OCI-LY7 (cell line): Measurements from ENCODE around the gene SFXN5. TPM values are rescaled to one million over a fixed set of nuclear protein-coding genes. Genes with fewer than 3 reads are reported as not detected.
A peak's percentile ranks its signal among the peaks of the same experiment; 100 is the strongest.

Experiments used
- BruUV-seq: library from RNA; stranded (reverse); fragments of 400-500 nt; replicated peaks from 2 replicates; lab custom pipeline; 2021; lab: Mats Ljungman, UMichigan
- CTCF ChIA-PET: fragments of 300-600 bp; sonication (Branson Sonifier 250); formaldehyde crosslinking; loops from one replicate; lab custom pipeline; 2022; ENCODE audit warnings: antibody characterized with exemption; ENCODE audit not compliant: unreplicated experiment; lab: Charles Lee
- POLR2A ChIA-PET: fragments of 300-600 bp; sonication (Branson Sonifier 250); formaldehyde crosslinking; loops from one replicate; lab custom pipeline; 2022; ENCODE audit warnings: antibody characterized with exemption; lab: Charles Lee
- DNase-seq: peaks from one replicate; pipeline ENCODE4 v3.0.0-alpha.2; 2015; ENCODE audit warnings: low spot score
- H2AFZ ChIP-seq: fragments of 200-600 bp; sonication (generic), shearing (Covaris generic); 2 replicates; pipeline ENCODE4 v1.6.1; 2014; ENCODE audit warnings: mild to moderate bottlenecking, antibody characterized with exemption, low read length, moderate library complexity
- H3K27ac ChIP-seq: fragments of 200-600 bp; sonication (generic); 2 replicates; pipeline ENCODE4 v1.5.1; 2014; ENCODE audit warnings: mixed run types, low read depth, mild to moderate bottlenecking, moderate library complexity, low read length, inconsistent platforms; ENCODE audit not compliant: poor library complexity, severe bottlenecking
- H3K36me3 ChIP-seq: fragments of 200-600 bp; sonication (generic); 2 replicates; pipeline ENCODE4 v1.6.1; 2014; ENCODE audit warnings: mild to moderate bottlenecking, antibody characterized with exemption, low read length, moderate library complexity, mixed read lengths; ENCODE audit not compliant: insufficient read depth
- H3K4me1 ChIP-seq: fragments of 200-600 bp; sonication (generic); 2 replicates; pipeline ENCODE4 v1.5.1; 2014; ENCODE audit warnings: mild to moderate bottlenecking, low read length; ENCODE audit not compliant: insufficient read depth, poor library complexity, severe bottlenecking
- H3K4me2 ChIP-seq: fragments of 200-600 bp; sonication (generic); 2 replicates; pipeline ENCODE4 v1.6.1; 2014; ENCODE audit warnings: mild to moderate bottlenecking, low read length
- H3K4me3 ChIP-seq: fragments of 200-600 bp; sonication (generic); 2 replicates; pipeline ENCODE4 v1.5.1; 2014; ENCODE audit warnings: mild to moderate bottlenecking, low read depth, low read length; ENCODE audit not compliant: poor library complexity, severe bottlenecking
- H3K79me2 ChIP-seq: fragments of 200-600 bp; sonication (generic); 2 replicates; pipeline ENCODE4 v1.6.1; 2016; ENCODE audit warnings: low read depth, mild to moderate bottlenecking, low read length, moderate library complexity, mixed read lengths; ENCODE audit not compliant: insufficient read depth
- H3K9me2 ChIP-seq: fragments of 200-600 bp; sonication (generic); 2 replicates; pipeline ENCODE4 v1.6.1; 2016; ENCODE audit warnings: mild to moderate bottlenecking, low read length, mixed read lengths; ENCODE audit not compliant: insufficient read depth
- H3K9me3 ChIP-seq: fragments of 200-600 bp; sonication (generic); 2 replicates; pipeline ENCODE4 v1.6.1; 2014; ENCODE audit warnings: mild to moderate bottlenecking, mixed run types, low read length, mixed read lengths
- H4K20me1 ChIP-seq: fragments of 200-600 bp; sonication (generic); 2 replicates; pipeline ENCODE4 v1.6.1; 2014; ENCODE audit warnings: mild to moderate bottlenecking, antibody characterized with exemption, low read length, moderate library complexity, mixed read lengths; ENCODE audit not compliant: insufficient read depth
- EZH2phosphoT487 ChIP-seq: fragments of 200-600 bp; sonication (generic); IDR thresholded peaks from 2 replicates; pipeline ENCODE4 v1.6.1; 2018; ENCODE audit warnings: low read depth, borderline replicate concordance, mild to moderate bottlenecking, mixed run types, antibody characterized with exemption, low read length, moderate library complexity, mixed read lengths
- intact Hi-C: fragments of 100-400 bp; cut with micrococcal nuclease; formaldehyde crosslinking; loops from one replicate; pipeline ENCODE4 v1.10.0; 2022; ENCODE audit not compliant: unreplicated experiment
- total RNA-seq, 2 experiments: library from RNA; depleted of rRNA in 1 of 2; stranded (reverse); fragments of >200 nt in 1 of 2; shearing (Covaris generic) in 1 of 2; gene quantifications; 2 replicates each; pipeline ENCODE4 v1.2.3, GENCODE V29; 2014 to 2022
- TF ChIP-seq, protein P1 (sequence below): fragments of 200-600 bp; sonication (generic); conservative IDR thresholded peaks from 2 replicates; pipeline ENCODE4 v1.5.1; 2014; ENCODE audit warnings: mild to moderate bottlenecking, antibody characterized with exemption, low read length, moderate library complexity, mixed read lengths

Gene SFXN5
- total RNA-seq, 2 experiments from 2014 or later = 4.5 to 10.5 TPM

DNA sequence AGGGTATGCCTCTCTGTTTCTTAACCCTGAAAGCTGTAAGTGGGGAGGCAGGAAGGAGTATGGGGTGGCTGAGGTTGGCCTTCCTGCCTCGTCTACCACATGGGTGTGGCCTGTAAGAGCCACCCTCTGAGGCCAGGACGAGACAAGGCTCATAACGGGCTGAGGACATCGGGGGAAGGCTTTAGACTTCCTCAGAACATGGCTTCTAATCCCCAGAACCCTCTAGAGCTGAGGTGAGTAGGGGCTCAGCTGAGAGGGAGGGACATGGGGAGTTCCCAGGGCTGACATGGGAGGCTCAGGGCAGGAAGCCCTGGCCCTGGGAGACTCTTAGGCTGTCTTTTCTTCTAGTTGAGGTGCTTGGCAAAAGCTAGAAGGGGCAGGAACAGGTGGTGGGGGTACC lies 117.5 kb downstream of the SFXN5 start:
- H3K27ac ChIP-seq = no peak overlapping the region
- no TSS peak for BruUV-seq
- no peak for TF ChIP-seq EZH2phosphoT487
- TF ChIP-seq, protein P1, sequence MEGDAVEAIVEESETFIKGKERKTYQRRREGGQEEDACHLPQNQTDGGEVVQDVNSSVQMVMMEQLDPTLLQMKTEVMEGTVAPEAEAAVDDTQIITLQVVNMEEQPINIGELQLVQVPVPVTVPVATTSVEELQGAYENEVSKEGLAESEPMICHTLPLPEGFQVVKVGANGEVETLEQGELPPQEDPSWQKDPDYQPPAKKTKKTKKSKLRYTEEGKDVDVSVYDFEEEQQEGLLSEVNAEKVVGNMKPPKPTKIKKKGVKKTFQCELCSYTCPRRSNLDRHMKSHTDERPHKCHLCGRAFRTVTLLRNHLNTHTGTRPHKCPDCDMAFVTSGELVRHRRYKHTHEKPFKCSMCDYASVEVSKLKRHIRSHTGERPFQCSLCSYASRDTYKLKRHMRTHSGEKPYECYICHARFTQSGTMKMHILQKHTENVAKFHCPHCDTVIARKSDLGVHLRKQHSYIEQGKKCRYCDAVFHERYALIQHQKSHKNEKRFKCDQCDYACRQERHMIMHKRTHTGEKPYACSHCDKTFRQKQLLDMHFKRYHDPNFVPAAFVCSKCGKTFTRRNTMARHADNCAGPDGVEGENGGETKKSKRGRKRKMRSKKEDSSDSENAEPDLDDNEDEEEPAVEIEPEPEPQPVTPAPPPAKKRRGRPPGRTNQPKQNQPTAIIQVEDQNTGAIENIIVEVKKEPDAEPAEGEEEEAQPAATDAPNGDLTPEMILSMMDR = no peak
- ChIA-PET POLR2A (interaction anchor here (0.6 kb wide), 1 partner anchor 117 kb away, joined by 3 read pairs; no protein-coding TSS in a partner anchor), CTCF (no interaction called here)
- H2AFZ ChIP-seq = peak overlapping the region; percentile 42; the same call in 1 of the 2 replicates
- no peaks in the 10 kb centered on the region for H3K36me3 ChIP-seq
- H3K79me2 ChIP-seq = no peaks in the 10 kb centered on the region
- DNase-seq = peak; percentile 26
- no peak overlapping the region for H3K4me2 ChIP-seq
- H3K4me3 ChIP-seq = no peak overlapping the region
- intact Hi-C loops = no loop called here
- no peaks in the 10 kb centered on the region for H3K9me2 ChIP-seq
- H3K9me3 ChIP-seq = no peaks in the 10 kb centered on the region
- peaks cover 21% of the 10 kb centered on the region for H3K4me1 ChIP-seq
- no peaks in the 10 kb centered on the region for H4K20me1 ChIP-seq

DNA sequence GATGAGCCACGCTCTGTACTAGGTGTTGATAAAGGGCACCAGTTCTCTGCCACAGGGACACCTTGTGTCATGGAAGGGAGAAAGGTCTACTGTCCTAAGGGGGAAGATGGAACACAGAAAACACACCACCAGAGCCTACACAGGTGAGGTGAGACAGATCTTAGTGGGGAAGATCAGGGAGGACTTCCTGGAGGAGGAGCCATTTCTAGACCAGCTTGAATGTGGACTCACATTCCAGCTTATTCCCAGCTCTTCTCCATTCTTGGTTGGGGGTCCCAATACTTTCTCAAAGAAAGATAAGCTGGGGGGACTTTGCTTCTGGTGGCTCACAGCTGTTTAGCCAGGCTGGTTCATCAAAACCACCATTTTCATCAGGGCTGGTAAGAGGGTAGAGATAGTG lies 118.0 kb downstream of the SFXN5 start:
- intact Hi-C loops = no loop called here
- no peaks in the 10 kb centered on the region for H3K79me2 ChIP-seq
- no peak overlapping the region for H3K4me2 ChIP-seq
- no peaks in the 10 kb centered on the region for H3K9me2 ChIP-seq
- TF ChIP-seq EZH2phosphoT487 = no peak
- TF ChIP-seq, protein P1 = no peak
- no TSS peak for BruUV-seq
- 0 out of 2 replicates have a peak overlapping the region, but pooled peaks have one; percentile 42 for H2AFZ ChIP-seq
- no peaks in the 10 kb centered on the region for H3K9me3 ChIP-seq
- POLR2A ChIA-PET = interaction anchor here (0.6 kb wide), 1 partner anchor 117 kb away, joined by 3 read pairs; no protein-coding TSS in a partner anchor
- no peaks in the 10 kb centered on the region for H4K20me1 ChIP-seq
- H3K4me3 ChIP-seq = no peak overlapping the region
- peaks cover 21% of the 10 kb centered on the region for H3K4me1 ChIP-seq
- no peaks in the 10 kb centered on the region for H3K36me3 ChIP-seq
- no peak overlapping the region for H3K27ac ChIP-seq
- CTCF ChIA-PET = no interaction called here
- no peak for DNase-seq

GRCh38 chr2:72952961-72953360 lies 118.6 kb downstream of the SFXN5 start:
- ChIA-PET POLR2A (no interaction called here), CTCF (no interaction called here)
- no peak overlapping the region for H3K4me2 ChIP-seq
- intact Hi-C loops = no loop called here
- H4K20me1 ChIP-seq = no peaks in the 10 kb centered on the region
- H3K4me1 ChIP-seq = peaks cover 21% of the 10 kb centered on the region
- BruUV-seq = no TSS peak
- no peak overlapping the region for H3K4me3 ChIP-seq
- no peaks in the 10 kb centered on the region for H3K36me3 ChIP-seq
- no peak overlapping the region for H3K27ac ChIP-seq
- H2AFZ ChIP-seq = no peak overlapping the region
- H3K9me2 ChIP-seq = no peaks in the 10 kb centered on the region
- no peaks in the 10 kb centered on the region for H3K9me3 ChIP-seq
- H3K79me2 ChIP-seq = no peaks in the 10 kb centered on the region
- DNase-seq = no peak
- TF ChIP-seq EZH2phosphoT487 = no peak
- TF ChIP-seq, protein P1 = no peak
